HG03039 (cell line): ENCODE data around the gene RABL2B.
"Not testable (repeated sequence)": the region's sequence is repeated elsewhere in the genome, so short reads cannot be mapped to it uniquely, and the experiment has no call there.

ENCODE experiments used
- ATAC-seq: cut with Tn5 transposase; IDR thresholded peaks from one replicate; pipeline ENCODE4 v1.9.1; 2021; ENCODE audit warnings: mild to moderate bottlenecking, moderate library complexity; ENCODE audit not compliant: unreplicated experiment

RABL2B gene

GRCh38 chr22:50783033-50783879 lies at the start of gene RABL2B:
Gene RABL2B, minus strand, starts transcription at chr22:50783636. Its CDS starts 1,342 bp downstream, at chr22:50782294.
- ATAC-seq = peak; percentile 98

- not testable (repeated sequence) for ATAC-seq
Observed at GRCh38 chr22:50786936-50787335, 3.5 kb upstream of the RABL2B start.

GRCh38 chr22:50785289-50785688 lies 1.9 kb upstream of the RABL2B start:
- not testable (repeated sequence) for ATAC-seq

- peak; percentile 4 for ATAC-seq
Observed at GRCh38 chr22:50783880-50784276, 442 bp upstream of the RABL2B start.

- not testable (repeated sequence) for ATAC-seq
Observed at GRCh38 chr22:50782253-50782652, 1.2 kb downstream of the RABL2B start.

- not testable (repeated sequence) for ATAC-seq
Observed at GRCh38 chr22:50780244-50780643, 3.2 kb downstream of the RABL2B start.

GRCh38 chr22:50777631-50778030 lies 5.8 kb downstream of the RABL2B start:
- ATAC-seq = not testable (repeated sequence)

GRCh38 chr22:50775132-50775531 lies 8.3 kb downstream of the RABL2B start:
- not testable (repeated sequence) for ATAC-seq

- ATAC-seq = not testable (repeated sequence)
Observed at GRCh38 chr22:50764288-50764687, 19.1 kb downstream of the RABL2B start.

- ATAC-seq = not testable (repeated sequence)
Observed at GRCh38 chr22:50761829-50762228, 21.6 kb downstream of the RABL2B start.

- ATAC-seq = not testable (repeated sequence)
Observed at GRCh38 chr22:50759597-50760341, 23.7 kb downstream of the RABL2B start.

- not testable (repeated sequence) for ATAC-seq
Observed at GRCh38 chr22:50756949-50757491, 26.4 kb downstream of the RABL2B start.

- ATAC-seq = not testable (repeated sequence)
Observed at GRCh38 chr22:50756406-50756805, 27.0 kb downstream of the RABL2B start.

- not testable (repeated sequence) for ATAC-seq
Observed at GRCh38 chr22:50755251-50755650, 28.2 kb downstream of the RABL2B start.

GRCh38 chr22:50749302-50750074 lies 33.9 kb downstream of the RABL2B start:
- ATAC-seq = not testable (repeated sequence)

- not testable (repeated sequence) for ATAC-seq
Observed at GRCh38 chr22:50748630-50749029, 34.8 kb downstream of the RABL2B start.

GRCh38 chr22:50747521-50747920 lies 35.9 kb downstream of the RABL2B start:
- ATAC-seq = not testable (repeated sequence)

- ATAC-seq = not testable (repeated sequence)
Observed at GRCh38 chr22:50744424-50744823, 39.0 kb downstream of the RABL2B start.

GRCh38 chr22:50740714-50741113 lies 42.7 kb downstream of the RABL2B start:
- not testable (repeated sequence) for ATAC-seq

GRCh38 chr22:50739894-50740293 lies 43.5 kb downstream of the RABL2B start:
- no peak for ATAC-seq

- ATAC-seq = no peak
Observed at GRCh38 chr22:50739279-50739691, 44.2 kb downstream of the RABL2B start.
